DMS79 (cell line): ENCODE measurements around the gene TLCD3B.
A peak's percentile ranks its signal among the peaks of the same experiment; 100 is the strongest.

Experiments
- DNase-seq: peaks from one replicate; lab custom pipeline; 2025; lab: John Stamatoyannopoulos, UW

Gene TLCD3B, protein sequence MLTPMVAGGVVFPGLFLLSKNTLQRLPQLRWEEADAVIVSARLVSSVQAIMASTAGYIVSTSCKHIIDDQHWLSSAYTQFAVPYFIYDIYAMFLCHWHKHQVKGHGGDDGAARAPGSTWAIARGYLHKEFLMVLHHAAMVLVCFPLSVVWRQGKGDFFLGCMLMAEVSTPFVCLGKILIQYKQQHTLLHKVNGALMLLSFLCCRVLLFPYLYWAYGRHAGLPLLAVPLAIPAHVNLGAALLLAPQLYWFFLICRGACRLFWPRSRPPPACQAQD

GRCh38 chr16:30030841-30031413, at the start of gene TLCD3B:
Gene TLCD3B (minus strand): TSS chr16:30031271. CDS start chr16:30030527, 744 bp downstream.
- no peak for DNase-seq

DNA sequence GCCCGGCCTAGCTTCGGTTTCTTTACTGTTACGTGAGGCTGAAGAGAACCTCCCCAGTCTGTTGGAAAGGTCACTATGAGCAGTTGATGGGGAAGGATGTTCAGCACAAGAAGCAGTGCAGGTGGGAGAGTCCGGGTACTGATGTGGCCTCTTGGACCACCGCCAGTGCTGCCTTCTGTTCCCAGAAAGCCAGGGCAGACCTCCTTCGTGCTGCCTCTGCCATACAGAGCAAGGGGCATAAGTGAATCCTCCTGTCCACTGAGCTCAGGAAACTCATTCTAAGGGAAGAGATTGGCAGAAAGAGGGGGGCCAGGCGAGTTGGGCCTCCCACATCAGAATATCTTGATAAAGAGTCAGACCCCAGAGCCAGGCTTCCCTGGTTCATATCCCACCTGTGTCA, 48.4 kb upstream of the TLCD3B start:
- no peak for DNase-seq

DNA sequence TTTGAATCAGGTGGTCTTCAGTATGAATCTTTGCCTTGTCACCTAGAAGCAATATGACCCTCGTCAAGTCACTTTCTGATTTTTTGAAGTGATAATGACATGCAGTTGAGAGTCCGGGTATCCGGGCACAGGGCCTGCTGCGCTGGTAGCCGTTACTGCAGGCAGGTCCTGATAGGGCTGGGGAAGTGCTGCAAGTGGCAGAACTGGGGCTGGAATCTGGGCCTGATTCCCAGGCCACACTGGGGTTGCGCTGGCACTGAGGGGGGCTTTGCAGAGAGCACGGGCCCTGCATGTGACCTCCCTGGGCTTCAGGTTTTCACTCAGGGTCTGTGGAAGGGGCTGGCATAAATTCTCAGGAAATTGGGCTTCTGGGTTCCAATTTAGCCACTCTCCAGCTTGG, 47.7 kb upstream of the TLCD3B start:
- no peak for DNase-seq

DNA sequence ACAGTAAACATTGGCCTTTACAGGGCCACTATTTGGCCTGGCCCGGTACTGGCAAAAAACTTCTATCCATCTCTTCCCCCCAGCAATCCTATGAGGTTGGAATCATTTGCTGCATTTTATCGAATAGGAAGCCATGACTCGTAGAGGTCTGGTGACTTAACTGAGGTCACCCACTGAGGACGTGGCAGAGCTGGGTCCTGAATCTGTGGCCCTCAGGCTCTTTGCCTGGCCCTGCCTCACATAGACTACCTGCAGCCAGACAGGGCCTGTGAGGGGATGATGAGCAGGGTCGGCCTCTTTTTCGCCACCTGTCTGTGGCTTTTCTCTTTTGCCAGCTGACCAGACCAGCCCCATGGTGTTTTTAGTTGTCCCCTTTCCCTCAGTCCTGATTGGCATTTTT, 46.6 kb upstream of the TLCD3B start:
- DNase-seq = no peak

GRCh38 chr16:30076276-30076791, 45.3 kb upstream of the TLCD3B start:
- no peak for DNase-seq

DNA sequence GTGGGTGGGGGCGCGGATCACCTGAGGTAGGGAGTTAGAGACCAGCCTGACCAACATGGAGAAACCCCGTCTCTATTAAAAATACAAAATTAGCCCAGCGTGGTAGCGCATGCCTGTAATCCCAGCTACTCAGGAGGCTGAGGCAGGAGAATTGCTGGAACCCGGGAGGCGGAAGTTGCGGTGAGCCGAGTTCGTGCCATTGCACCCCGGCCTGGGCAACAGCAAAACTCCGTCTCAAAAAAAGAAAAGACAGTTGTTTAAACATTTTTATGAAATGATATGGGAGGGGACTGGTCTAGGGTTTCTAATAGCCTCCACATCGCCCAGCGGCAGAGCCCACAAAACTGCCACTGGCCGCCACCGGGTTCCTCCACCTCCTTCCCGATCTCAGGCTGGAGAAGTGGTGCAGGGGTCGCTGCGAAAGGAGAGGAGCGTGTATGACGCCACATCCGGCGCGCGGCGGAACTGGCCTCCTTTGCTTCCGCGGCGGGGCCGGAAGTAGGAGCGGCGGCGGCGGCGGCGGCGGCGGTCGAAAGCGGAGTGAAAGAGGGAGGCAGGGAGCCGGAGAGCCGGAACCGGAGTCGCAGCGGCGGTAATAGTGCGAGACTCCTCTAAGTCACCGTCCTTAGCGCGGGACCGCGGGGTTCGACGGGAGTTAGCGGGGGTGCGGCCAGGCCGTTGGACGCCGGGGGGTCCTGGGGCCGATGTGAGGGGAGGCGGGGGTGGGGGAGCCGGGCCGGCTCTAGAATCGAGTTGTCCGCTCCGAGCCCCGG, 44.6 kb upstream of the TLCD3B start, which contains the start of gene PPP4C:
PPP4C (plus strand) TSS at position 492 of the 773 bp plus-strand sequence. CDS start 384 bp downstream, outside the sequence.
- peak; percentile 46 for DNase-seq

DNA sequence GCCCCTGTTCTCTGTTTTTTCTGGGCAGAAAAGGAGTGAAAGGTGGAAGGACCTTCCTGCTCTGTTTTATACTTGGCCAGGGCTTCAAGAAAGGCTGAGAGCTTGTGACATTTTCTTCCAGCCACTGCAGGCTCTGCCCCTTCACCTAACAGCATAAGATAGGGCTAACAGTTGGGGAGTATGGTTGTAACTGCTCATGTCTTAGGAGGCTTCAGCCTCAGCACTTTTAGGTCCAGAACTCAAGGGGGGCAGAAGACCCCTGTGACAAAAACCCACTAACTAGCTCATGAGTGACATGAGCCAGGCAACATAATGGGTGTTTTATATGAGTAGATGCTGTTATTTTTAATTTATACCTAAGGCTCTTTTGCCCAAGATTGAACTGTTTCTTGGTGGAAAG, 39.4 kb upstream of the TLCD3B start:
- DNase-seq = no peak

DNA sequence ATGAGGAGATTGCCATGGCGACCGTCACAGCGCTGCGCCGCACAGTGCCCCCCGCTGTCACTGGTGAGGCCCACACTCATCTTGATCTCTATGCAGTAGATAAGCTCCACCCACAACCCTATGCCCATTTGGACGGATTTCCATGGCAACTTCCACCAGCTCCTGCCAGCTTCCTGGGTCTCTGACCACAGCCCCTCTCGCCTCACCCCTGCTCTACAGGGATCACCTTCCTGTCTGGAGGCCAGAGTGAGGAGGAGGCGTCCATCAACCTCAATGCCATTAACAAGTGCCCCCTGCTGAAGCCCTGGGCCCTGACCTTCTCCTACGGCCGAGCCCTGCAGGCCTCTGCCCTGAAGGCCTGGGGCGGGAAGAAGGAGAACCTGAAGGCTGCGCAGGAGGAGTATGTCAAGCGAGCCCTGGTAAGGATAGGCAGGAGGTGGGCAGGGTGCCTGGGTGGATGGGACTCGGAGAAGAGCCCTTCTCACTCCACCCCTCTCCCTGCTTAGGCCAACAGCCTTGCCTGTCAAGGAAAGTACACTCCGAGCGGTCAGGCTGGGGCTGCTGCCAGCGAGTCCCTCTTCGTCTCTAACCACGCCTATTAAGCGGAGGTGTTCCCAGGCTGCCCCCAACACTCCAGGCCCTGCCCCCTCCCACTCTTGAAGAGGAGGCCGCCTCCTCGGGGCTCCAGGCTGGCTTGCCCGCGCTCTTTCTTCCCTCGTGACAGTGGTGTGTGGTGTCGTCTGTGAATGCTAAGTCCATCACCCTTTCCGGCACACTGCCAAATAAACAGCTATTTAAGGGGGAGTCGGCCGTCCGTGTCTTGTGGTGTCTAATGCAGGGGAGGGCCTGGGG, 38.8 kb upstream of the TLCD3B start:
- DNase-seq = no peak

- DNase-seq = no peak
Measured at GRCh38 chr16:30068750-30069610, 37.9 kb upstream of the TLCD3B start.

DNA sequence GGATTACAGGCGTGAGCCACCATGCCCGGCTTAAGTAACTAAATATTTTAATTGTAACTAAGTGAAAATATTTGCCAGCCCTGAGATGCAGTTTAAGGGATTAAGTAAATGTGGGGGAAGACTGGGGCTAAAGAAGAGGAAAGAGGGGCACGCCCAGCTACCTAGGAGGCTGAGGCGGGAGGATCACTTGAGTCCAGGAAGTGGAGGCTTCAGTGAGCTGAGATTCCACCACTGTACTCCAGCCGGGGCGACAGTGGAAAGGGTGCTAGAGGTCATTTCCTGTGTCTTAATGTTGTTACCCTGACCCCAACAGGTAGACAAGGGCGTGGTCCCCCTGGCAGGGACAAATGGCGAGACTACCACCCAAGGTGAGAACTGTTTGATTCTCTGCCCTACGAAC, 37.3 kb upstream of the TLCD3B start:
- no peak for DNase-seq

DNA sequence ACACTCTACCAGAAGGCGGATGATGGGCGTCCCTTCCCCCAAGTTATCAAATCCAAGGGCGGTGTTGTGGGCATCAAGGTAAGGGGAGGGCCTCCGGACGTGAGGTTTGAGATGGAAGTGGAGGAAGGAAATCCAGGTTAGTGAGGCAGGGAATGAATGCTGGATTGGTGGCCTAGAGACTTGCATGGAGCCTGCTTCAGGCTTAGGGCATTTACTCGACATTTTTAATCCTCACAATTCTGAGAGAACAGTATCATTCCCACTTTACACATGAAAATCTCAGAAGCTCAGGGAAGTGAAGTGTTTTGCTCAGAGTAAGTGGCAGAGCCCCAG, 36.5 kb upstream of the TLCD3B start:
- DNase-seq = no peak

DNA sequence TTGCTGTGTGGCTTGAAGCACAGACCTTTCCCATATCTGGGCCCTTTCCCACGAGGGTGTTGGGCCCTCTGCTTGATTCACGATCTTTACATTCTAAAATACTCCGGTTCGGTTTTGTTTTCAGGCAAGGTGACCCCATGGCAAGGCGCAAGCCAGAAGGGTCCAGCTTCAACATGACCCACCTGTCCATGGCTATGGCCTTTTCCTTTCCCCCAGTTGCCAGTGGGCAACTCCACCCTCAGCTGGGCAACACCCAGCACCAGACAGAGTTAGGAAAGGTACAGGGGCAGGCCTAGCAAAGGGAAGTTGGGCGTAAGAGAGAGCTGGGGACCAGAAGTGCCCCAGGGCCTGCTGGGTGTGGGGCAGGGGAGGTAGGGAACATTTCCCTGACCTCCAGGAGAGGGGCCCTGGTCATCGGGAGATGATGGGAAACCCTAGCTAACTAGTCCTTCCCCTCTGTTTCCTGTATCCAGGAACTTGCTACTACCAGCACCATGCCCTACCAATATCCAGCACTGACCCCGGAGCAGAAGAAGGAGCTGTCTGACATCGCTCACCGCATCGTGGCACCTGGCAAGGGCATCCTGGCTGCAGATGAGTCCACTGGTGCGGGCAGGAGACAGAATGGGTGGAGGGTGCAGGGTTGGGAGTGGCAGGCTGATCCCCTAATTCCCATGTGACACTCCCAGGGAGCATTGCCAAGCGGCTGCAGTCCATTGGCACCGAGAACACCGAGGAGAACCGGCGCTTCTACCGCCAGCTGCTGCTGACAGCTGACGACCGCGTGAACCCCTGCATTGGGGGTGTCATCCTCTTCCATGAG, 35.9 kb upstream of the TLCD3B start:
- no peak for DNase-seq

GRCh38 chr16:30065943-30066760, 35.1 kb upstream of the TLCD3B start:
- peak; percentile 4 for DNase-seq

DNA sequence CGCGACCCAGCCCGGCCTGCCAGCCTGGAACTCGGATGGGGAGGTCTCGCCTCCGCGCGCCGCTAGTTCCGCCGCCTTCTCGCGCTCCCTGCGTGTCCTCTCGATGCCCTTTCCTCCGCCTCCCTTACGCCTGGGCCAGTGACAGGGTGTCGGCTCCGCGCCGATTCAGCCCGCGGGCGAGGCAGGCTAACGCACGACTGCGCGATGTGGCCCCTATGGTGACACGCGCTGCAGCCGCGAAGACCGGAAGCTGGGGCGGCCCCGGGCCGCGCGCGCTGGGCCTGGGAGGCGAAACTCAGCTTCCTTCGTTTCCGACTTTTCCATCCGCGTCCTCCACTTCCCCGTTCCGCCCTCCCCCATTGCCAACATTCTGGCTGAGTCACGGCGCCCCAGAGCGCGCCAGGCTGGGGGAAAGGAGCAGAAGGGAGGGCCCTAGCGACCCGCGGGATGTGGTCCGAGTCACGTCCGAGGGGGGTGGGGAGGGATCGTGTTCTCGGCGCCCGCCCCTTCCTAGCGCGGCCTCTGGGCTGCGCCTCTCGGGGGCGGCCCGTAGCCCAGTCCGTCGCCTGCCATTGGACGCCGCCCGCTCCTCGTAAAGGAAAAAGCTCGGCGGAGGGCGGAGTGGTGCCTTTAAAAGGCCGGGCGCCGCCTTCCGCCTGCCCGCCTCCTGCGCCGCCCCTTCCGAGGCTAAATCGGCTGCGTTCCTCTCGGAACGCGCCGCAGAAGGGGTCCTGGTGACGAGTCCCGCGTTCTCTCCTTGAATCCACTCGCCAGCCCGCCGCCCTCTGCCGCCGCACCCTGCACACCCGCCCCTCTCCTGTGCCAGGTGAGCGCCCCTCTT, 34.3 kb upstream of the TLCD3B start, which contains the start of gene ALDOA:
ALDOA (plus strand) TSS at position 659 of the 841 bp plus-strand sequence. CDS start 1,138 bp downstream, outside the sequence.
- DNase-seq = peak; percentile 85

DNA sequence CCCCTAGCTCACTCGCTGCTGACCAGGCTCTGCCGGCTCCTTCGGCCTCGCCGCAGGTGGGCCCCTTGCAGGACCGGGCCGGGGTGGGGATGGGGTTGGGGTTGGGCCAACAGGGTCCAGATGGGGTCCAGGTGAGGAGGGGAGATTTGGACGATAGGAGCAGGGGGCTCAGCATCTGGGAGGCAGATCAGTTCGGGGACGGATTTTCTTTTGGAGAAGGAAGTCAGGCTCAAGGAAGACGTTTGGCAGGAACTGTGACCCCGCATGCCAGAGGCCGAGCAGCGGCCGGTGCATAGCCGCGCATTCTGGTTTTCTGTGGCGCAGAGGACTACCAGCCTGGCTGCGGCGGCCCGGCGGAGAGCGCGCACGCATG, 33.6 kb upstream of the TLCD3B start:
- no peak for DNase-seq

DNA sequence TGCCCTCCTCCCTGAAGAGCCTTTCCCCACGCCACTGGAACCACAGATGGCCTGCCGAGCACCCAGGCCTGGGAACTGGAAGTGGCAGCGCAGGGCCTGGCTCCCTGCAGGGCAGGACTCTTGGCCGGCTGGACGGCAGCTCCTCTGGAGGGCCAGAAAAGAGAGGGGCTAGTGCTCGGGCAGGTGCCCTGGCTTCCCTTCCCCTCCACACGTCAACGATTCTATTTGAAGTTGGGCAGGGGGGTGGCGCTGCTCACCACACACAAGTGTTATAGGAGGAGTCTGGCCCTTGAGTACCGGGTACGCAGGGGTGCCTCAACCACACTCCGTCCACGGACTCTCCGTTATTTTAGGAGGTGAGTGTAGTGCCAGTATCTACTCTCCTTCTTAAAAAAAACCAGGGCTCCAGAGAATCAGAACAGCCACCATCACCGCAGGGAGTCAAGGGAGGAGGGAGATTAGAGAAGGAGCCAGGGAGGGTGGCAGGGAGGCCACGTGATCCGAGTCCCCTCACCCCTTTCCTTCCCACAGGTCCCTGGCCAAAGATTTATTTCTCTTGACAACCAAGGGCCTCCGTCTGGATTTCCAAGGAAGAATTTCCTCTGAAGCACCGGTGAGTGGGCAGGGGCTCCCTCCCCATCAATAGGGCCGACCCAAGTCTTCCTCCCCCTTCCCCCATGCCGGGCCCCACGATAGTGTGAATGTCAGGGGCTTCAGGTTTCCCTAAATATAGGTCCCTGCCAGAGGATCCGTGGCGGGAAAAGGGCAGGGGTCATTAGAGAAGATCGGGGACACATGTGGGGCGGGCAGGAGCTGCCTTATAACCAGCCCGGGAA, 33.0 kb upstream of the TLCD3B start:
- DNase-seq = peak; percentile 62

GRCh38 chr16:30063278-30063892, 32.3 kb upstream of the TLCD3B start:
- DNase-seq = no peak
